PFSK-1 (cell line): ENCODE data around the gene BCAS3.

Source experiments
- FOXP2 ChIP-seq: optimal IDR thresholded peaks from 2 replicates; pipeline ENCODE3; 2011; ENCODE audit warnings: borderline replicate concordance, control low read depth, inconsistent platforms; ENCODE audit not compliant: insufficient read depth; ENCODE audit errors: extremely low read length, extremely low read depth
- POLR2AphosphoS5 ChIP-seq: IDR thresholded peaks from 2 replicates; pipeline ENCODE4 v1.6.1; 2012; ENCODE audit warnings: low read depth, mild to moderate bottlenecking, control low read depth, low read length, moderate library complexity
- REST ChIP-seq, 2 experiments: IDR thresholded peaks; 2 replicates each; pipeline versions ENCODE4 v1.6.1 to v1.8.0; 2011 to 2012; ENCODE audit warnings: low read depth in 2 of 2, low read length in 2 of 2, control low read depth in 1 of 2, inconsistent platforms in 1 of 2, mild to moderate bottlenecking in 1 of 2, moderate library complexity in 1 of 2; ENCODE audit not compliant: insufficient read depth in 1 of 2
- SIN3A ChIP-seq: IDR thresholded peaks from 2 replicates; pipeline ENCODE4 v1.6.1; 2012; ENCODE audit warnings: mild to moderate bottlenecking, low read length, moderate library complexity, borderline replicate concordance; ENCODE audit not compliant: insufficient read depth
- TAF1 ChIP-seq: IDR thresholded peaks from 2 replicates; pipeline ENCODE4 v1.6.1; 2012; ENCODE audit warnings: low read length, control low read depth, borderline replicate concordance; ENCODE audit not compliant: insufficient read depth

- TF ChIP-seq REST (IDR thresholded peaks at IDR 0.05; ENCODE audit: insufficient read depth in 1 of 2, low read depth in 2 of 2, low read length in 2 of 2): no peak
- TF ChIP-seq POLR2AphosphoS5: no peak
- no peak for TF ChIP-seq SIN3A
- TF ChIP-seq TAF1: no peak
- TF ChIP-seq FOXP2: no peak
These were observed 399.0 kb downstream of the BCAS3 start for GRCh38 chr17:61076621-61077031.
